Subcutaneous abdominal adipose tissue (tissue), 5 donors: ENCODE data around the gene COL5A1.

Experiments used
- H3K27ac ChIP-seq: one replicate; pipeline ENCODE4 v1.7.0; 2013; ENCODE audit warnings: low read depth, mild to moderate bottlenecking, inconsistent platforms, low read length, moderate library complexity
- H3K27me3 ChIP-seq, 5 donors: one replicate each; pipeline ENCODE4 v1.7.0; 2013; ENCODE audit warnings: low read length in 5 of 5, inconsistent platforms in 1 of 5; ENCODE audit not compliant: control insufficient read depth in 5 of 5, insufficient read depth in 4 of 5
- H3K36me3 ChIP-seq, 5 donors: one replicate each; pipeline ENCODE4 v1.7.0; 2013; ENCODE audit warnings: low read length in 5 of 5; ENCODE audit not compliant: control insufficient read depth in 5 of 5, insufficient read depth in 5 of 5
- H3K4me1 ChIP-seq, 5 donors: one replicate each; pipeline ENCODE4 v1.7.0; 2013; ENCODE audit warnings: low read length in 5 of 5, mild to moderate bottlenecking in 3 of 5, moderate library complexity in 1 of 5; ENCODE audit not compliant: control insufficient read depth in 5 of 5, insufficient read depth in 5 of 5
- H3K4me3 ChIP-seq, 5 donors: one replicate each; pipeline ENCODE4 v1.7.0; 2013; ENCODE audit warnings: low read length in 5 of 5, low read depth in 1 of 5
- H3K9ac ChIP-seq, 5 donors: one replicate each; pipeline ENCODE4 v1.7.0; 2013; ENCODE audit warnings: low read length in 5 of 5, mild to moderate bottlenecking in 4 of 5, moderate library complexity in 3 of 5
- H3K9me3 ChIP-seq, 5 donors: one replicate each; pipeline ENCODE4 v1.7.0; 2013; ENCODE audit warnings: low read length in 5 of 5; ENCODE audit not compliant: control insufficient read depth in 5 of 5
- donor health status: healthy.
- donor health status: healthy.
- donor health status: healthy.
- donor health status: healthy.
- donor health status: healthy.

Gene COL5A1

DNA sequence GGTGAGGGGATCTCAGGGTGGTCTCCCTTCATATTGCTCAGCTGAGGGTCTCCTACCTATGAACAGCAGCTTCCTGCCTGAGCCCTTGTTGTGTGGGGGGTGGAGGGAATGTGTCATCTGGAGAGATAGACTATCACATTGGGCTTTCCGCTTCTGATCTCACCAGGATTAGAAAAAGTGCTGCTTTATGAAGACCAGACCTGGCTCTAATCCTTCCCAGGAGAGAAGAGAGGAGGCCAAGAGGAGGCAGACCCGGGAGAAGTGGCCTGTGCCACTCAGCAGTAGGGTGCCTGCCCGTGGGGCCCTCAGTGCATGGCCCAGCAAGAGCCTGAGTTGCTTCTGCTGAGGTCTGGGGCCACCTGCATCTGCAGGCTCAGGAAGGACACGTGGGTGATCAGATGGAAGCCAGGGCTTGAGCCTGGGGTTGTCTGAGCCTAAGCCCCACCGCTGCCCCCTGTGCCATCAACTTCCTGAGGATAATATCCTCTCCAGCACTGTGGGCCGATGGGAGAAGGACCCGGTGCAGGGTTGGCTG, 22.1 kb upstream of the COL5A1 start:
- Histone ChIP-seq H3K9ac (no peak overlapping the region), H3K27ac (no peak overlapping the region), H3K4me1 (peaks cover 0 to 10% (median 9%) of the 10 kb centered on the region in 5 donors), H3K36me3 (no peaks in the 10 kb centered on the region), H3K27me3 (peaks cover 0 to 20% (median 5%) of the 10 kb centered on the region in 5 donors), H3K9me3 (no peaks in the 10 kb centered on the region), H3K4me3 (no peak overlapping the region)

DNA sequence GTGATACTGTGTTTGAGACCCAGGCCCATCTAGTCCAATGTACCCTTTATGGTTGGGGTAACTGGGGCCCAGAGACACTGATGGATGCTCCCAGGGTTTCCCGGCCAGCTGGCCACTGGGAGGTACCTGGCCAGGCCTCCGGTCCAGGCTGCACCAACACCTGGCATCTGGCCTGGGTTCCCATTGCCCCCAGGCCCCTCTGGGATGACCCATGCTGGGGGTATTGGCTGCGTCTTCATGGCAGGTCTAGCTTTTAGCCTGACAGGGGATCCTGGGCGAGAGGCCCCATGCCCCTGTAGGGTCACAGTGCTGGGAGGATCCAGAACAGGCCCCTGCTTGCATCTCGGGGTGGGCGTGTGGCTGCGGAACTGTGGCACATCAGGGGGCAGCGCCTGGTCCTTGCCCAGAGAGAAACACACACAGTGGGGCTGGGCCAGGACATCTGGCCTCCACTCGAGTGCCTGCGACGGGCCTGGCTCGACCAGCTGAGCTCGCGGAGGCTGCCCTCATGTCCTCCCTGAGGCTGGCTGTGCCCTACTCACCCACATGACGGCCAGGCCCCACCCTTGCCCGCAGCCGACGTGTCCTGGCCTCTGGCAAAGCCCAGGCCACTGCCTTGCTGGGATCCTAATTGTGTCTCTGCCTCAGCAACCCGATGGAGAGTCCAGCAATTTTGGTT, 21.5 kb upstream of the COL5A1 start:
- H3K27ac ChIP-seq, result no peak overlapping the region
- H3K36me3 ChIP-seq, result no peaks in the 10 kb centered on the region
- H3K9ac ChIP-seq, result no peak overlapping the region
- H3K4me1 ChIP-seq, result peaks cover 0 to 11% (median 9%) of the 10 kb centered on the region in 5 donors
- H3K4me3 ChIP-seq, result no peak overlapping the region
- H3K9me3 ChIP-seq, result no peaks in the 10 kb centered on the region
- peaks cover 0 to 20% (median 5%) of the 10 kb centered on the region in 5 donors for H3K27me3 ChIP-seq

DNA sequence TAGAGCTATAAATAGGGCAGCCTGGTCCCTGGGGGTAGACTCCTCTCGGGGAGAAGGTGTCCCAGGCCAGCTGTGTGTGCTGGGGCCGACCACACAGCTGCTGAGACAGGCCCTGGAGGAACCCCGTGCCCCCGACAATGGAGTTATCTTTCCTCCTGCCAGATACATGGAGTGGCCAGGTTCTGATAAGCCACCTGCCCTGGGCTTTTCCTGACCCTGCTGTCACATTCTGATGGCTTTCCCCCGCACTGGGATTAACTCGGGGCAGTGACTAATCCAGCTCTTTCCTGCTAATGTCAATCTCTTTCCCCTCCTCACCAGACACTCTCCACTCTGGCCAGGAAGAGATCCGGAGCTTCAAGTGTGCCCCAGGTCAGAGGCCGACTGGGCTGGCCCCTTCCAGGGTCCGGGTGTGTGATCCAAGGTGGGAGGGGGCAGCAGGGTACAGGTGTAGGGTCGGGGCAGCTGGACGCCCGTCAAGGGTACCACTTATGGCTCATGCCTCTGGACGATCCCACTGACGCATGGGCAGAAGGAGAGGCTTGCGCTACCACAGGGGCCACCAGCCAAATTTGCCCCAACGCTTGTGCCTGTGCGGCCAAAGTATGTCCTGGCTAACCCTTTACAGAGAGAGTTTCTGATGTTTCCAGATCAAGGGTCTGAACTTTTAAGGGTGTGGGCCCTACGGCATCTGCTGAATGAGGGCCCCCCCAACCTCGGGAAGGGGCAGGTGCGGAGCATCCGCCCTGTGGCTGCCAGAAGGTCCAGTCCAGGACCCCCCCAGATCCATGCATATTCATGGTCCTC, 20.6 kb upstream of the COL5A1 start:
- Histone ChIP-seq H3K9ac (no peak overlapping the region), H3K9me3 (no peaks in the 10 kb centered on the region), H3K27ac (no peak overlapping the region), H3K4me1 (peaks cover 0 to 11% (median 9%) of the 10 kb centered on the region in 5 donors), H3K27me3 (peaks cover 0 to 20% (median 5%) of the 10 kb centered on the region in 5 donors), H3K36me3 (no peaks in the 10 kb centered on the region), H3K4me3 (no peak overlapping the region)

DNA sequence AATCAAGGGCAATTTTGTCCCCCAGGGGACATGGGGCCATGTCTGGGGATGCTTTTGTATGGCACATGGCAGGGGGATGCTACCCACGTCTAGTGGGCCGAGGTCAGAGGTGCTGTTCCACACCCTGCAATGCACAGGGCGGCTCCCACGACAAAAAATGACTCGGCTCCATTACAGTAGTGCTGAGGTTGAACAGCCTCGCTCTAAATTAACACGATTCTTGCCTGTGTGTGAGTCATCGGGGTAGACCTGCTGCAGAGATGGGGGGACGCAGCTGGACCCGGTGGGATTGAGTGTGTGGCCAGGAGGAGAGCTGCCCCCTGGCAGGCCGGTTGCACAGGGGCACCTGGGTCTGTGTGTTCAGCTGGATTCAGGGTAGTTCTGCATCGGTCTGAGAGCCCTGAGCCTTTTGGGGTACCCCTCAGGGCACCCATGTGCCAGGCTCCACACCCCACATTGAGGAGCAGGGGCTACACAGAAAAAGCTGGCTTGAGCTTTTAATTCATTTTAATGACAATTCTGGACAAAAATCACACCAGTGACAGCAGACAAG, 20.0 kb upstream of the COL5A1 start:
- Histone ChIP-seq H3K36me3 (no peaks in the 10 kb centered on the region), H3K27ac (no peak overlapping the region), H3K4me1 (peaks cover 0 to 11% (median 9%) of the 10 kb centered on the region in 5 donors), H3K27me3 (peaks cover 0 to 20% (median 5%) of the 10 kb centered on the region in 5 donors), H3K9ac (no peak overlapping the region), H3K4me3 (no peak overlapping the region), H3K9me3 (no peaks in the 10 kb centered on the region)

DNA sequence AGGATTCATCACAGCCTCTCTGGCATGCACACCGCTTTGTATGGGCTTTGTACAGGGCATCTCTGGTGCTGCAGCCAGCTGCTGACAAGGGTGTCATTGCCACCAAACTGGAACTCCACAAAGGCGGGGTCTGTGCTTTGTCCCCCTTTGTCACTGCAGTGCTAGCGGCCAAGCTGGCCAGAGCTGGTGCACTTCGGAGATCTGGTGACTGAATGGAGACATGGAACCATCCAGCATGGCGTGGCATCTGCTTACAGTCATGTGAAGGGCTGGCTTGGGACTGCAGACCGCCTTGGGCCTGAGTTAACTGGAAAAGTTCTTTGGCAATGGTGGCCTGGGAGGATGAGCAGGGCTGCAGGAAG, 18.7 kb upstream of the COL5A1 start:
- H3K4me3 ChIP-seq, result no peak overlapping the region
- peaks cover 0 to 15% (median 5%) of the 10 kb centered on the region in 5 donors for H3K27me3 ChIP-seq
- no peaks in the 10 kb centered on the region for H3K36me3 ChIP-seq
- H3K4me1 ChIP-seq, result peaks cover 0 to 9% (median 7%) of the 10 kb centered on the region in 5 donors
- H3K9me3 ChIP-seq, result no peaks in the 10 kb centered on the region
- no peak overlapping the region for H3K27ac ChIP-seq
- no peak overlapping the region for H3K9ac ChIP-seq

DNA sequence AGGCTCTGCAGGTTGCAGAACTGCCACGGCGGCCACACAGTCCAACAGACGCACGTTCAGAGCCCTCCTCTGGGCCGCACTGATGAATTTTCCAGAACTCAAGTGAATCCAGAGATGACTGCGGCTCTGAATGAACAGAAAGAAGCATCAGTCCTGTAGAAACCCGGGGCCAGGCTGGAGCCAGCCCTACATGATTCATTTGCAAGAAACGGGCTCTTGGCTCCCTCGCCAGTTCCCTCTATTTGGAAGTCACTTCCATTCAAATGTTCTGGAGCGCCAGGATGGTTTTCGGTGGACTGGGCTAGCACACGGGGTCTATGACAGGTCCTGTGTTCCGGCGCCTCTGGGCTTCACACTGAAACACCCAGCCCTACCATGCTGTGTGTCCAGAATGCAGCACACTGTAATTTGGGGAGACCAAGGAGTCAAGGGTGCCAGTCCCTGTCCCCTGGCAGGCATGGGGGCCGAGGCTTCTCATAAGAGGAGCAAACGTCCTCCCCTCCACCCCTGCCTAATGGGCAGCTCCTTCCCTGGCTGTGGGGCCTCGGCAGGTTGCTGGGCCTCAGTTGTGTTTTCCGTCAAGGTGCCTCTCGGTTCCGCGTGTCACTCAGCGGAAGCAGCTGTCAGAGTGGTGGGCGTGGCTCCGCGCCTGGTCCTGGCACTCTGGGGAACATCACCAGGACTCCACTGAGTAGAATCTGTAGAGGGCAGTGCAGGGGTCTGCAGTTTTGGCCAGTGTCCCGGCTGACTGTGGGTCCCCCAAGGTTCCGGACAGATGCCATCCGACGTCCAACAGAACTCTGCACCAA, 18.1 kb upstream of the COL5A1 start:
- H3K9ac ChIP-seq, result no peak overlapping the region
- H3K4me1 ChIP-seq, result peaks cover 0 to 4% (median 1%) of the 10 kb centered on the region in 5 donors
- H3K27ac ChIP-seq, result no peak overlapping the region
- H3K9me3 ChIP-seq, result no peaks in the 10 kb centered on the region
- peaks cover 0 to 11% (median 5%) of the 10 kb centered on the region in 5 donors for H3K27me3 ChIP-seq
- no peaks in the 10 kb centered on the region for H3K36me3 ChIP-seq
- H3K4me3 ChIP-seq, result no peak overlapping the region

DNA sequence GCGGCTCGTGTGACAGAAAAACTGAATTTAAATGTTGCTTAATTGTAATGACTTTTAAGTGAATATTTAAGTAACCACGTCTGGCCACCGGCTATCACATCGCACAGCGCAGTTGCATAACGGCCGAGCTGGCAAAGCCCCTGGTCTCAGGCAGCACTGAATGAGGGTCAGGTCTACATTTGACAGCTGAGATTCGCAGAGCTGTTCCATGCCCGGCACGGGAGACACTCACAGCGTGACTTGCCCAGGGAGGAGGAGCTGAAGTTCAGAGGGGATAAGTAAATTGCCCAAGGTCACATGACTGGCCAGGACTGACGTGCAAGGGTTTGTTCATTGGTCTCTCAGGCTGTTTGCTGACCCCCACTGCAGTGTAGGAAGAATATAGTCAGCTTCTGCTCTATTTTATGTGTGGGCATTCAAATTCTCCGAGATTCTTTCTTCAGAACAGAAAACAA, 17.4 kb upstream of the COL5A1 start:
- H3K36me3 ChIP-seq, result no peaks in the 10 kb centered on the region
- peaks cover 0 to 8% (median 4%) of the 10 kb centered on the region in 5 donors for H3K27me3 ChIP-seq
- peaks cover 0 to 4% (median 0%) of the 10 kb centered on the region in 5 donors for H3K4me1 ChIP-seq
- no peaks in the 10 kb centered on the region for H3K9me3 ChIP-seq
- no peak overlapping the region for H3K4me3 ChIP-seq
- no peak overlapping the region for H3K9ac ChIP-seq
- H3K27ac ChIP-seq, result no peak overlapping the region

DNA sequence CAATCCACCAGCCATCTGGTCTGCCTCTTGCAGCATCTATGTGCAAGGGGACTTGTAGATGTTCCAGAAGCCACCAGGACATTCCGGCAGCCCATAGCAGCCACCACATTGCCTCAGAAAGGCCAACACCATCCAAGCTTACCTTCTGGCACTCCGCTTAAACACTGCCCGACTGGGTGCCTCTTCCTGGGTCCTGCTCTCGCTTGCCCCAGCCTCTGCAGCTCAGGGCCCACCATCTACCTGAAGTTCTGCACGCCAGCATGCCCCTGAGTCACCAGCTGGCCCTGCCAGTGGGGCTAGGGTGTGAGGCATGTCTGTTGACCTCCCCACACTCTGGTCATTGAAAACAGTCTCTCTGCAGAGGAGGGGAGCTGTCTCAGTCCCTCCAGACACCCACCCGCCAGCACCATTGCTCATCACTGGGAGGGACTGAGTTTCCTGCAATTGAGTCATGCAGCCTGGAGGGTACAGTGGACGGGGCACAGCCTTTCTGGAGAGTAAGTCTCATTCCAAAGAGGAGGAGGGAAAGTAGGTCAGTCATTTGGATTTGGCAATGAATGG, 16.9 kb upstream of the COL5A1 start:
- Histone ChIP-seq H3K4me1 (peaks cover 0 to 4% (median 0%) of the 10 kb centered on the region in 5 donors), H3K4me3 (no peak overlapping the region), H3K9ac (no peak overlapping the region), H3K9me3 (no peaks in the 10 kb centered on the region), H3K27me3 (peaks cover 0 to 5% (median 4%) of the 10 kb centered on the region in 5 donors), H3K36me3 (no peaks in the 10 kb centered on the region), H3K27ac (no peak overlapping the region)

DNA sequence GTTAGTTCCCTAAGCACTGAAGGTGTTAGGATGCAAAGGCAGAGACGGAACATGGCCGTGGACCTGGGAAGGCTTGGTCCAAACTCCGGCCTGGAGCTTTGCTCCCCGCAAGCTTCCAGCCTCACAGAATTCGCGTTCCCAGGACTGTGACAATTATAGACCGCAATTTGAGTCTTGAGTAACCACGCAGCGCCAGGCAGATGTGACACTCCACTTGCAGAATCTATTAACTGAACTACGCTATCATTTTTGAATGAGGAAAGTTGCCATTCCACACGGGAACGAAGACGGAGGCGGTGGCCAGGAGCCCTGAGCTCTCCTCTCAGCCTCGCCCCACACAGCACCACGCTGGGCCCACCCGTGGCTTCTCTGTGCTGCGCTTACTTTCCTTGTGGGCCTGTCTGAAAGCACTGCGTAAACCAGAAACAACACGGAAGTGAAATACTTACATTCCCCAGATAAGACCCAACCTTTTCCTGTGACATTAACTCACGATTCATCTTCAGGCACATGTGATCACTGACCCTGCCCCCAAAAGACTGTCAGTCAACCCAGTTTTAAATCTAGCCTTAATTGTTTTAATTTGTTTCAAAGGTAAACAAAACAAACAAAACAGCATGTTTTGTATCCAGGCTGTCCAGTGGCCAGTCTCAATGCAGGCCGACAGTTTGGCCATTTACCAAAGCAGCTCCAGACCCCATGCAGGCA, 16.1 kb upstream of the COL5A1 start:
- Histone ChIP-seq H3K4me3 (no peak overlapping the region), H3K9ac (no peak overlapping the region), H3K27ac (no peak overlapping the region), H3K36me3 (no peaks in the 10 kb centered on the region), H3K4me1 (peaks cover 0 to 4% (median 0%) of the 10 kb centered on the region in 5 donors), H3K9me3 (no peaks in the 10 kb centered on the region), H3K27me3 (peaks cover 0 to 5% (median under 1%) of the 10 kb centered on the region in 5 donors)
